Measurements from ENCODE around the gene SYNM. TPM values are rescaled to one million over a fixed set of nuclear protein-coding genes. Genes with fewer than 3 reads are reported as not detected.

The SYNM gene
- total RNA-seq, 1 donor from 2014 or later: 1.7 TPM

DNA sequence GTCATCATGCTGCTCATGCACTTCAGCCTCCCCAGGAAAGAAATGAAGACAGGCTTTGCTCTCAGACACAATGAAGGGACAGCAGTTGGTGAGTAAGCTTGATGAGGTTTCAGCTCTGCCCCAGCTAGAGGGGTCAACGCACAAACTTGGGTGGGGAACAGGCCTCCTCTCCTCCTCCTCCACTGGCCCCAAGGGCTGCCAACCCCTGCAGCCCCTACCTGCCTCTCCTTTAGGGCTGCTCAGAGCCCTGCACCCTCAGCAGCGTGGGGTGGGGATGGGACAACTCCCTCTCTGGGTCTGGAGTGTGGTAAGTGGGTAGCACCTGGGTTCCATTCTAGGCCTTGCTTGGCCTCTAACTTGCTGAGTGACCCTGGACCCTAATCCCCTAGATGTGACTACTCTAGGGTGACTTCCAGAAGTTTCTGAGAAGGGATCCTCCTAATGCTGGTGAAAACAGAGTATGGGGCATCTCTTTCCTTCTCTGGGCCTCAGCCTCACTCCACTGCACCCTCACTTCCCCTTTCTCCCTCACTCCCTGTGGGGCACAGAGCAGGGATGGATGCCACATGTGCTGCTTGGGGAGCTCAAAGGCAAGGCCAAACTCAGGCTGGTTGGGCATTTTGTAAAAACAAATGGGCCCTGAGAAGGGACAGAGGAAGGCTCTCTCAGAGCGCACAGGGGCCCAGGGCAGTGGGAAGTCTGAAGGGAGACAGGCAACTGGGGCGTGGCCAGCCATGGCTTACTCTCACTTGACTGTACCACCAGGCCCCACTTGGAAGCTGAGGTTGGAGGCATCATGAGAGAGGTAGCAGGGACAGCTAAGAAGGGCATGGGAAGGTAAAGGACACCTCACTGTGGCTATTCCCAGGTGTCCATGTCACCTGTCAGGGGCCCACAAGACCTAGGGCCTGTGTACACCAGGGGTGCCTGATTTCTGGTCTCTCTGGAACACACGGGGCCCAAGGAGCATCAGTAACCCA is 64.0 kb downstream of the SYNM start:
- TF ChIP-seq, protein P1, sequence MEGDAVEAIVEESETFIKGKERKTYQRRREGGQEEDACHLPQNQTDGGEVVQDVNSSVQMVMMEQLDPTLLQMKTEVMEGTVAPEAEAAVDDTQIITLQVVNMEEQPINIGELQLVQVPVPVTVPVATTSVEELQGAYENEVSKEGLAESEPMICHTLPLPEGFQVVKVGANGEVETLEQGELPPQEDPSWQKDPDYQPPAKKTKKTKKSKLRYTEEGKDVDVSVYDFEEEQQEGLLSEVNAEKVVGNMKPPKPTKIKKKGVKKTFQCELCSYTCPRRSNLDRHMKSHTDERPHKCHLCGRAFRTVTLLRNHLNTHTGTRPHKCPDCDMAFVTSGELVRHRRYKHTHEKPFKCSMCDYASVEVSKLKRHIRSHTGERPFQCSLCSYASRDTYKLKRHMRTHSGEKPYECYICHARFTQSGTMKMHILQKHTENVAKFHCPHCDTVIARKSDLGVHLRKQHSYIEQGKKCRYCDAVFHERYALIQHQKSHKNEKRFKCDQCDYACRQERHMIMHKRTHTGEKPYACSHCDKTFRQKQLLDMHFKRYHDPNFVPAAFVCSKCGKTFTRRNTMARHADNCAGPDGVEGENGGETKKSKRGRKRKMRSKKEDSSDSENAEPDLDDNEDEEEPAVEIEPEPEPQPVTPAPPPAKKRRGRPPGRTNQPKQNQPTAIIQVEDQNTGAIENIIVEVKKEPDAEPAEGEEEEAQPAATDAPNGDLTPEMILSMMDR (IDR thresholded peaks at IDR 0.05; ENCODE audit: unreplicated experiment): no peak
- Mint-ChIP-seq H3K9me3 (ENCODE audit: unreplicated experiment) (no peaks in the 10 kb centered on the region), H3K36me3 (ENCODE audit: low read depth, unreplicated experiment) (peaks cover 17% of the 10 kb centered on the region), H3K4me3 (ENCODE audit: unreplicated experiment) (no peak overlapping the region), H3K4me1 (ENCODE audit: unreplicated experiment) (peaks cover 3% of the 10 kb centered on the region), H3K27me3 (ENCODE audit: unreplicated experiment) (peaks cover 15% of the 10 kb centered on the region), H3K27ac (ENCODE audit: unreplicated experiment) (no peak overlapping the region)
- no peak for DNase-seq (ENCODE audit: low spot score)

DNA sequence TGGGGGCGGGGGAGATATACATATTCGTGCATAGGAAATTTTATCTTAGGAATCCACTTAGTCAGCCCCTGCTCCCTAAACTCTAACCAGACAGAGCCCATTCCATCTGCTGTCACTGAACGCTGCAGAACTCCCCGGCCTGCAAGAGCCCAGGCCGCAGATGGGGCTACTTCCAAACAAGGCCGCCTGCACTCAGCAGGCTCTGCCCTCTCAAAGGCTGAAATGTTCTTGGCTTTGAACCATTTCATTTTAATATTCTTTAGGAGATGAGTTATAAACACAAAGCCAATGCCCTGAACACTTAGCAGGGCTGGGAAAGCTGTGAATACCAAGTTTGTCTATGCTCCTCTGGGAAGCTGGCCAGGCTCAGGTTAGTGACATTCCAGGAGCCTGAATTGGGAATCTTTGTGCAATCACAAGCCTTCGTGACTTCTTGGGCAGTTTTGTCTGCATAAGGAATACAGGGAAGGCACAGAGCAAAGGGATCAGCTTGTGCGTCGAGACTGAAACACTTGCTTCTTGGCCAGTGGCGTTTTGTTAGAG is 65.0 kb downstream of the SYNM start:
- H3K9me3 Mint-ChIP-seq (ENCODE audit: unreplicated experiment): no peaks in the 10 kb centered on the region
- DNase-seq (ENCODE audit: low spot score): no peak
- peaks cover 15% of the 10 kb centered on the region for H3K27me3 Mint-ChIP-seq (ENCODE audit: unreplicated experiment)
- H3K27ac Mint-ChIP-seq (ENCODE audit: unreplicated experiment): no peak overlapping the region
- TF ChIP-seq, protein P1 (IDR thresholded peaks at IDR 0.05; ENCODE audit: unreplicated experiment): no peak
- H3K36me3 Mint-ChIP-seq (ENCODE audit: low read depth, unreplicated experiment): peaks cover 26% of the 10 kb centered on the region
- peaks cover 3% of the 10 kb centered on the region for H3K4me1 Mint-ChIP-seq (ENCODE audit: unreplicated experiment)
- H3K4me3 Mint-ChIP-seq (ENCODE audit: unreplicated experiment): no peak overlapping the region

DNA sequence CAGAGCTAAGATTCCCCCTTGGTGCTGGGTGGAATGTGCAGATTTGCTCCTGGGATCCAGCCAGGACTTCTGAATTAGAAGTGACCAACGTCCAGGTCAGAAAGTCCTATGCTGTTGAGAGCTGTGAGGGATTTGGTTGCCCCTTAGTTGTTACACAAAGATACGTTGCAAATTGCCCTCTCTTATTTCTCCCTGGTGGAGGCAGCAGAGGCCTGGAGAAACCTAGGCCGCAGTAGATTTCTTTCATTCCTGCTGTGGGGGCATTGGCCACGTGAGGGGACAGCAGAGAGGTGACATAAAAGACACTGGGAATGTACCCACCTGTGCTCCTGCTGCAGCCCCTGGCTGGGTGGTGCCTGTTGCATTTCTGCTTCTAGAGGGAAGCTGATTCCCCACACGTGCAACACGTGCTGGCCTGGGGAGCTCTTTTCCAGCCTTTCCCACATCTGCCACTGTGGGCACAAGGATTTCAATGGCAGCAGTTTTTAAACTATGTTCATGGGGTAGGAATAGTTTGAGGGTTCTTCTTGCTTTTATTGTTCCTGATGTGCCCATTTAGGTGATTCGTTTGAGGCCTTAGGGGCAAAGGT is 65.7 kb downstream of the SYNM start:
- H3K9me3 Mint-ChIP-seq (ENCODE audit: unreplicated experiment): no peaks in the 10 kb centered on the region
- no peak overlapping the region for H3K4me3 Mint-ChIP-seq (ENCODE audit: unreplicated experiment)
- H3K36me3 Mint-ChIP-seq (ENCODE audit: low read depth, unreplicated experiment): peaks cover 27% of the 10 kb centered on the region
- DNase-seq (ENCODE audit: low spot score): no peak
- TF ChIP-seq, protein P1 (IDR thresholded peaks at IDR 0.05; ENCODE audit: unreplicated experiment): no peak
- peaks cover 3% of the 10 kb centered on the region for H3K4me1 Mint-ChIP-seq (ENCODE audit: unreplicated experiment)
- H3K27ac Mint-ChIP-seq (ENCODE audit: unreplicated experiment): no peak overlapping the region
- H3K27me3 Mint-ChIP-seq (ENCODE audit: unreplicated experiment): peaks cover 15% of the 10 kb centered on the region

DNA sequence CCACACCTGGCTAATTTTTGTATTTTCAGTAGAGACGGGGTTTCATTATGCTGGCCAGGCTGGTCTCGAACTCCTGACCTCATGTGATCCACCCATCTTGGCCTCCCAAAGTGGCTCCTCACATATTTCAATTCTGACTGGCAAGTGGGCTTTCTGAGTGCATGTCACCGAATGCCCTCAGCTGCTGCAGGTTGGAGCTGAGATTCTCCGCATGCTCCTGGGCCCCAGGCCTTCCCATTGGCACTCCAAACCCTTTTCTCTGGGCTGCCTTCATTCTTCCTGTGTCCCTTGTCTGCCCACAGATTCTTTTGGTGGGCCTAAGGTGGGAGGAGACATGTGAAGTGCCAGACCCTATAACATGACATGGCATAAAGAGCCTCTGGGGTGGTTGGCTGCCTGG is 67.3 kb downstream of the SYNM start:
- H3K27ac Mint-ChIP-seq (ENCODE audit: unreplicated experiment): no peak overlapping the region
- H3K9me3 Mint-ChIP-seq (ENCODE audit: unreplicated experiment): no peaks in the 10 kb centered on the region
- H3K36me3 Mint-ChIP-seq (ENCODE audit: low read depth, unreplicated experiment): peaks cover 24% of the 10 kb centered on the region
- no peak for DNase-seq (ENCODE audit: low spot score)
- TF ChIP-seq, protein P1 (IDR thresholded peaks at IDR 0.05; ENCODE audit: unreplicated experiment): no peak
- peaks cover 11% of the 10 kb centered on the region for H3K27me3 Mint-ChIP-seq (ENCODE audit: unreplicated experiment)
- peaks cover 3% of the 10 kb centered on the region for H3K4me1 Mint-ChIP-seq (ENCODE audit: unreplicated experiment)
- H3K4me3 Mint-ChIP-seq (ENCODE audit: unreplicated experiment): no peak overlapping the region
